K562 (cell line): Measurements from ENCODE around the gene SMAD7. TPM values are rescaled to one million over a fixed set of nuclear protein-coding genes. Genes with fewer than 3 reads are reported as not detected.

Experiments used
- PURB ChIP-seq: sonication (generic); formaldehyde crosslinking; IDR thresholded peaks from 2 replicates; pipeline ENCODE4 v1.9.0; 2021; ENCODE audit warnings: low read depth, mild to moderate bottlenecking, missing genetic modification reagents
- SMC3 ChIP-seq: conservative IDR thresholded peaks from 2 replicates; pipeline ENCODE4 v1.6.1; 2011; ENCODE audit warnings: low read depth, low read length, improper control_type of control experiment; ENCODE audit not compliant: insufficient read depth
- ZNF324 ChIP-seq: fragments of 250-450 bp; sonication (Bioruptor Pico); IDR thresholded peaks from 2 replicates; pipeline ENCODE4 v1.4.0; 2020; ENCODE audit warnings: mild to moderate bottlenecking
- polyA plus RNA-seq, 8 experiments: library from polyadenylated mRNA; depleted of rRNA in 4 of 8; stranded (reverse) in 5 of 8; unstranded in 3 of 8; fragments of >200 nt; fragmentation: Nextera tagmentation in 2 of 8; fragmentation: Illumina TruSeq in 1 of 8; extraction: Ambion mirVana in 2 of 8; extraction: Trizol in 1 of 8; gene quantifications; 2 replicates each; pipeline versions ENCODE4 v1.2.1 to v1.2.3, GENCODE V29; 2011 to 2014; ENCODE audit warnings: inconsistent platforms in 1 of 8, missing spikeins in 1 of 8
- total RNA-seq, 7 experiments: library from RNA; depleted of rRNA in 6 of 7; stranded (reverse); fragments of >200 nt in 6 of 7; fragmentation: Illumina TruSeq in 2 of 7; extraction: Trizol in 2 of 7; gene quantifications; 2 replicates each; pipeline versions ENCODE4 v1.2.1 to v1.2.3, GENCODE V29; 2011 to 2021; ENCODE audit warnings: low replicate concordance in 1 of 7
- TF ChIP-seq, protein P1 (sequence below): fragments of 250-450 bp; sonication (Bioruptor Pico); IDR thresholded peaks from 2 replicates; pipeline ENCODE4 v1.4.0; 2020; ENCODE audit warnings: mild to moderate bottlenecking
- TF ChIP-seq, protein P2 (sequence below): fragments of 450-650 bp; IDR thresholded peaks from 2 replicates; pipeline ENCODE4 v1.6.1; 2014; ENCODE audit warnings: low read depth, mild to moderate bottlenecking, moderate library complexity, borderline replicate concordance
- TF ChIP-seq, protein P3 (sequence below): conservative IDR thresholded peaks from 2 replicates; pipeline ENCODE4 v1.6.1; 2011; ENCODE audit warnings: low read depth, mild to moderate bottlenecking, low read length; ENCODE audit not compliant: control insufficient read depth

SMAD7 gene
- total and polyA plus RNA-seq, 9 of the 15 experiments (the other 6 are each of a cell fraction or from before 2014, with no cell fraction given): 0.13 to 3.0 (median 1.6) TPM

GRCh38 chr18:48884771-48885170 is 66.0 kb downstream of the SMAD7 start (continued):
- TF ChIP-seq, protein P1, sequence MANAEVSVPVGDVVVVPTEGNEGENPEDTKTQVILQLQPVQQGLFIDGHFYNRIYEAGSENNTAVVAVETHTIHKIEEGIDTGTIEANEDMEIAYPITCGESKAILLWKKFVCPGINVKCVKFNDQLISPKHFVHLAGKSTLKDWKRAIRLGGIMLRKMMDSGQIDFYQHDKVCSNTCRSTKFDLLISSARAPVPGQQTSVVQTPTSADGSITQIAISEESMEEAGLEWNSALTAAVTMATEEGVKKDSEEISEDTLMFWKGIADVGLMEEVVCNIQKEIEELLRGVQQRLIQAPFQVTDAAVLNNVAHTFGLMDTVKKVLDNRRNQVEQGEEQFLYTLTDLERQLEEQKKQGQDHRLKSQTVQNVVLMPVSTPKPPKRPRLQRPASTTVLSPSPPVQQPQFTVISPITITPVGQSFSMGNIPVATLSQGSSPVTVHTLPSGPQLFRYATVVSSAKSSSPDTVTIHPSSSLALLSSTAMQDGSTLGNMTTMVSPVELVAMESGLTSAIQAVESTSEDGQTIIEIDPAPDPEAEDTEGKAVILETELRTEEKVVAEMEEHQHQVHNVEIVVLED (CRISPR knock-in tag): no peak
- TF ChIP-seq, protein P2, sequence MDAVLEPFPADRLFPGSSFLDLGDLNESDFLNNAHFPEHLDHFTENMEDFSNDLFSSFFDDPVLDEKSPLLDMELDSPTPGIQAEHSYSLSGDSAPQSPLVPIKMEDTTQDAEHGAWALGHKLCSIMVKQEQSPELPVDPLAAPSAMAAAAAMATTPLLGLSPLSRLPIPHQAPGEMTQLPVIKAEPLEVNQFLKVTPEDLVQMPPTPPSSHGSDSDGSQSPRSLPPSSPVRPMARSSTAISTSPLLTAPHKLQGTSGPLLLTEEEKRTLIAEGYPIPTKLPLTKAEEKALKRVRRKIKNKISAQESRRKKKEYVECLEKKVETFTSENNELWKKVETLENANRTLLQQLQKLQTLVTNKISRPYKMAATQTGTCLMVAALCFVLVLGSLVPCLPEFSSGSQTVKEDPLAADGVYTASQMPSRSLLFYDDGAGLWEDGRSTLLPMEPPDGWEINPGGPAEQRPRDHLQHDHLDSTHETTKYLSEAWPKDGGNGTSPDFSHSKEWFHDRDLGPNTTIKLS: no peak
- TF ChIP-seq SMC3 (no peak), ZNF324 (CRISPR knock-in tag) (no peak), PURB (CRISPR knock-in tag) (no peak)
- TF ChIP-seq, protein P3, sequence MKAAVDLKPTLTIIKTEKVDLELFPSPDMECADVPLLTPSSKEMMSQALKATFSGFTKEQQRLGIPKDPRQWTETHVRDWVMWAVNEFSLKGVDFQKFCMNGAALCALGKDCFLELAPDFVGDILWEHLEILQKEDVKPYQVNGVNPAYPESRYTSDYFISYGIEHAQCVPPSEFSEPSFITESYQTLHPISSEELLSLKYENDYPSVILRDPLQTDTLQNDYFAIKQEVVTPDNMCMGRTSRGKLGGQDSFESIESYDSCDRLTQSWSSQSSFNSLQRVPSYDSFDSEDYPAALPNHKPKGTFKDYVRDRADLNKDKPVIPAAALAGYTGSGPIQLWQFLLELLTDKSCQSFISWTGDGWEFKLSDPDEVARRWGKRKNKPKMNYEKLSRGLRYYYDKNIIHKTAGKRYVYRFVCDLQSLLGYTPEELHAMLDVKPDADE: no peak
